Thyroid gland (tissue), 4 donors: ENCODE measurements around the gene ST6GALNAC4. TPM values are rescaled to one million over a fixed set of nuclear protein-coding genes. Genes with fewer than 3 reads are reported as not detected.

Source experiments
- DNase-seq, 2 donors: peaks; one replicate each; pipeline ENCODE4 v3.0.0-alpha.2; 2019
- H3K27ac ChIP-seq, 3 donors: fragments of 200-600 bp; sonication (generic); 1 replicate in 2 of 3; 2 replicates in 1 of 3; pipeline ENCODE4 v1.5.1; 2016 to 2019; ENCODE audit warnings: mild to moderate bottlenecking in 1 of 3, moderate library complexity in 1 of 3
- H3K27me3 ChIP-seq: fragments of 200-600 bp; sonication (generic); one replicate; pipeline ENCODE4 v1.5.1; 2019
- H3K36me3 ChIP-seq, 2 donors: fragments of 200-600 bp; sonication (generic); one replicate each; pipeline ENCODE4 v1.5.1; 2016 to 2019
- H3K4me1 ChIP-seq, 2 donors: fragments of 200-600 bp; sonication (generic); one replicate each; pipeline ENCODE4 v1.5.1; 2017 to 2019
- H3K4me3 ChIP-seq, 3 donors: fragments of 200-600 bp; sonication (generic); replicated peaks in 1 of 3; 1 replicate in 2 of 3; 2 replicates in 1 of 3; pipeline ENCODE4 v1.5.1; 2016; ENCODE audit warnings: mild to moderate bottlenecking in 1 of 3
- H3K9me3 ChIP-seq: fragments of 200-600 bp; sonication (generic); one replicate; pipeline ENCODE4 v1.5.1; 2017
- CTCF ChIP-seq, 6 experiments: fragments of 200-600 bp in 3 of 6; fragments of 450-650 bp in 3 of 6; sonication (generic) in 3 of 6; IDR thresholded peaks; one replicate each; pipeline ENCODE4 v1.5.1; 2016 to 2019; ENCODE audit warnings: antibody characterized with exemption in 6 of 6, mild to moderate bottlenecking in 2 of 6, inconsistent platforms in 1 of 6, moderate library complexity in 1 of 6
- POLR2A ChIP-seq, 2 donors: fragments of 450-650 bp; IDR thresholded peaks; one replicate each; pipeline ENCODE4 v1.6.1; 2017; ENCODE audit warnings: antibody characterized with exemption in 2 of 2, mild to moderate bottlenecking in 2 of 2, moderate library complexity in 1 of 2
- WGBS, 2 donors: methylation state at CpG; one replicate each; pipeline ENCODE4 v1.1.5; 2017; 5-methylcytosine and 5-hydroxymethylcytosine counted together
- intact Hi-C: fragments of 100-400 bp; cut with DNase I; formaldehyde crosslinking; loops from one replicate; pipeline ENCODE4 v1.15.1; 2023
- total RNA-seq, 4 donors: library from RNA; depleted of rRNA; stranded (reverse); fragments of >200 nt; gene quantifications; one replicate each; pipeline ENCODE4 v1.2.3, GENCODE V29; 2016

Gene ST6GALNAC4
- total RNA-seq, 4 donors from 2014 or later, result 8.9 to 27.4 (median 19.1) TPM

- no peak for DNase-seq
- WGBS, 2 donors, result 75 to 90% methylated on average over 2 to 6 of the region's 6 CpGs
- H3K27me3 ChIP-seq, result no peaks in the 10 kb centered on the region
- no peak overlapping the region for H3K27ac ChIP-seq
- TF ChIP-seq CTCF (IDR thresholded peaks at IDR 0.05) (no peak), POLR2A (IDR thresholded peaks at IDR 0.05) (no peak)
- no peak overlapping the region for H3K4me3 ChIP-seq
- intact Hi-C loops, result loop anchor here (5.0 to 10.0 kb wide), 2 partner anchors 331 to 418 kb away; no protein-coding TSS in a partner anchor
- H3K9me3 ChIP-seq, result no peaks in the 10 kb centered on the region
- H3K4me1 ChIP-seq, result peaks cover 14 to 35% of the 10 kb centered on the region in 2 donors
- H3K36me3 ChIP-seq, result no peaks in the 10 kb centered on the region
Measured at GRCh38 chr9:127923046-127923445, 6.2 kb upstream of the ST6GALNAC4 start.

GRCh38 chr9:127921557-127922120 lies 4.8 kb upstream of the ST6GALNAC4 start:
- peak; percentile 60 to 62 for DNase-seq
- Histone ChIP-seq H3K27ac (no peak overlapping the region), H3K27me3 (no peaks in the 10 kb centered on the region), H3K4me3 (no peak overlapping the region), H3K9me3 (no peaks in the 10 kb centered on the region), H3K4me1 (peaks cover 13 to 32% of the 10 kb centered on the region in 2 donors), H3K36me3 (no peaks in the 10 kb centered on the region)
- intact Hi-C loops, result loop anchor here (5.0 to 10.0 kb wide), 2 partner anchors 329 to 417 kb away; no protein-coding TSS in a partner anchor
- TF ChIP-seq POLR2A (IDR thresholded peaks at IDR 0.05), result no peak
- TF ChIP-seq CTCF (IDR thresholded peaks at IDR 0.05), result peak; percentile 89 to 96 (median 94)
- 0 to 1% methylated on average over 13 to 20 of the region's 45 CpGs for WGBS, 2 donors

GRCh38 chr9:127920794-127921193 lies 4.0 kb upstream of the ST6GALNAC4 start:
- DNase-seq, result no peak
- Histone ChIP-seq H3K36me3 (no peaks in the 10 kb centered on the region), H3K4me1 (peaks cover 22 to 39% of the 10 kb centered on the region in 2 donors), H3K9me3 (no peaks in the 10 kb centered on the region), H3K4me3 (no peak overlapping the region), H3K27ac (no peak overlapping the region), H3K27me3 (no peaks in the 10 kb centered on the region)
- 88 to 93% methylated on average over 7 of the region's 7 CpGs for WGBS, 2 donors
- TF ChIP-seq POLR2A (IDR thresholded peaks at IDR 0.05) (no peak), CTCF (IDR thresholded peaks at IDR 0.05) (no peak)
- intact Hi-C loops, result loop anchor here (5.0 to 10.0 kb wide), 2 partner anchors 328 to 416 kb away; no protein-coding TSS in a partner anchor

GRCh38 chr9:127919253-127919815 lies 2.5 kb upstream of the ST6GALNAC4 start:
- Histone ChIP-seq H3K27me3 (no peaks in the 10 kb centered on the region), H3K4me1 (peaks cover 22 to 46% of the 10 kb centered on the region in 2 donors), H3K4me3 (no peak overlapping the region), H3K36me3 (no peaks in the 10 kb centered on the region), H3K9me3 (no peaks in the 10 kb centered on the region), H3K27ac (peak overlapping the region in 2 of 3 donors; percentile 50 to 54)
- intact Hi-C loops, result loop anchor here (5.0 kb wide), 1 partner anchor 182 kb away; the partner anchor contains the start of gene TOR2A
- WGBS, 2 donors, result 45 to 48% methylated on average over 8 of the region's 8 CpGs
- peak; percentile 70 for DNase-seq
- no peak for TF ChIP-seq POLR2A (IDR thresholded peaks at IDR 0.05)
- no peak for TF ChIP-seq CTCF (IDR thresholded peaks at IDR 0.05)
